A549 (cell line): Measurements from ENCODE around the gene ACVR1B.

Experiments used
- CTCF ChIP-seq: fragments of >200 bp; sonication (Bioruptor Twin); formaldehyde crosslinking; IDR thresholded peaks from 3 replicates; pipeline ENCODE4 v1.5.1; 2016
- ESRRA ChIP-seq: fragments of 150-350 bp; IDR thresholded peaks from 2 replicates; pipeline ENCODE4 v1.6.1; 2014; ENCODE audit warnings: mild to moderate bottlenecking, low read length, borderline replicate concordance
- JUNB ChIP-seq: fragments of >200 bp; sonication (Bioruptor Twin); formaldehyde crosslinking; IDR thresholded peaks from 2 replicates; pipeline ENCODE4 v1.6.1; 2016
- SREBF2 ChIP-seq: fragments of 450-650 bp; IDR thresholded peaks from 2 replicates; pipeline ENCODE4 v1.6.1; 2014; ENCODE audit warnings: mild to moderate bottlenecking, moderate library complexity

GRCh38 chr12:52006726-52007157 lies 55.2 kb downstream of the ACVR1B start, which contains the start of gene TAMALIN:
- no peak for TF ChIP-seq ESRRA
- no peak for TF ChIP-seq JUNB
- TF ChIP-seq CTCF = no peak
- no peak for TF ChIP-seq SREBF2
